ENCODE measurements around the gene CERS2.

CERS2 gene

DNA sequence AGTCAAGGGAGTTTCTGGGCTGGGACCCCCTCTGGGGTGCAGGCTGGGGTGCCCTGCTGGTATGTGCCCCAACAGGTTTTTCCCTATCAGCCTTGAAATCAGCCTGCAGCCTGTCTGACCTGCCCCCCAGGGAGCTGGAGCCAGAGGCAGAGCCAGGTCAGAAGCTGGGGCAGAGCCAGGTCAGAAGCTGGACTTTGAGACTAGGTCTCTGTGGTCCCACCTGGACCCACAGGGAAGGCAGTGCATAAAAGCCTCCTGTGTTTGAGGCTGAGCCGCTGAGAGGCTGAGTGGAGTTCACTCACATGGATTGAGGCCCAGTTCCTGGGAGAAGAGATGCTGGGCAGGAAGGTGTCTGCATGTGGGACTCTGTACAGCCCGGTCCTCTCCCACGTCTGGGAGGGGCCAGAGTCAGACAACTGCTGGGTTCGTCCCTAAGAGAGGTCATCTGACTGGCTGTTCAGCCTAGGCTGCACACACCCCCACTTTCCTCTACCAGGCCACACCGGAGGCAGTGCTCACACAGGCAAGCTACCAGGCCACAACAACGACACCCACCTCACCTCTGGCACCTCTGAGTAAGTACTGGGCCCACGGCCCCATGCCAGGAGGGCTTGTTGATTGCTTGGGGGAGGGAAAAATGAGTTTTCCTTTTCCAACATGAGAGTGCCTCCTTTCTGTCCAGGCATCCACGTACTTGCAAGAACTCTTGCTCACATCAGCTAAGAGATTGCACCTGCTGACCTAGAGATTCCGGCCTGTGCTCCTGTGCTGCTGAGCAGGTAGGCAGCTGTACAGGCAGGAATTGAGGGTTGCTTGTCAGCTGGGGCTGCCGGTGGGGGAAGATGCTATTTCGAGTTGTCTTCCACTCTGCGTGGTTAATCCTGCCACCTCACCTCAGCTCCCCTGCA lies 7.4 kb upstream of the CERS2 start, which contains the start of gene ANXA9:
Gene ANXA9, plus strand, starts transcription at position 488 of the 908 bp plus-strand sequence. CDS start 814 bp downstream, outside the sequence.
- TF ChIP-seq, protein P1, sequence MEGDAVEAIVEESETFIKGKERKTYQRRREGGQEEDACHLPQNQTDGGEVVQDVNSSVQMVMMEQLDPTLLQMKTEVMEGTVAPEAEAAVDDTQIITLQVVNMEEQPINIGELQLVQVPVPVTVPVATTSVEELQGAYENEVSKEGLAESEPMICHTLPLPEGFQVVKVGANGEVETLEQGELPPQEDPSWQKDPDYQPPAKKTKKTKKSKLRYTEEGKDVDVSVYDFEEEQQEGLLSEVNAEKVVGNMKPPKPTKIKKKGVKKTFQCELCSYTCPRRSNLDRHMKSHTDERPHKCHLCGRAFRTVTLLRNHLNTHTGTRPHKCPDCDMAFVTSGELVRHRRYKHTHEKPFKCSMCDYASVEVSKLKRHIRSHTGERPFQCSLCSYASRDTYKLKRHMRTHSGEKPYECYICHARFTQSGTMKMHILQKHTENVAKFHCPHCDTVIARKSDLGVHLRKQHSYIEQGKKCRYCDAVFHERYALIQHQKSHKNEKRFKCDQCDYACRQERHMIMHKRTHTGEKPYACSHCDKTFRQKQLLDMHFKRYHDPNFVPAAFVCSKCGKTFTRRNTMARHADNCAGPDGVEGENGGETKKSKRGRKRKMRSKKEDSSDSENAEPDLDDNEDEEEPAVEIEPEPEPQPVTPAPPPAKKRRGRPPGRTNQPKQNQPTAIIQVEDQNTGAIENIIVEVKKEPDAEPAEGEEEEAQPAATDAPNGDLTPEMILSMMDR (IDR thresholded peaks at IDR 0.05; ENCODE audit: low read depth, low read length), result no peak
- DNase-seq (ENCODE audit: extremely low read depth, low read depth), result no peak

DNA sequence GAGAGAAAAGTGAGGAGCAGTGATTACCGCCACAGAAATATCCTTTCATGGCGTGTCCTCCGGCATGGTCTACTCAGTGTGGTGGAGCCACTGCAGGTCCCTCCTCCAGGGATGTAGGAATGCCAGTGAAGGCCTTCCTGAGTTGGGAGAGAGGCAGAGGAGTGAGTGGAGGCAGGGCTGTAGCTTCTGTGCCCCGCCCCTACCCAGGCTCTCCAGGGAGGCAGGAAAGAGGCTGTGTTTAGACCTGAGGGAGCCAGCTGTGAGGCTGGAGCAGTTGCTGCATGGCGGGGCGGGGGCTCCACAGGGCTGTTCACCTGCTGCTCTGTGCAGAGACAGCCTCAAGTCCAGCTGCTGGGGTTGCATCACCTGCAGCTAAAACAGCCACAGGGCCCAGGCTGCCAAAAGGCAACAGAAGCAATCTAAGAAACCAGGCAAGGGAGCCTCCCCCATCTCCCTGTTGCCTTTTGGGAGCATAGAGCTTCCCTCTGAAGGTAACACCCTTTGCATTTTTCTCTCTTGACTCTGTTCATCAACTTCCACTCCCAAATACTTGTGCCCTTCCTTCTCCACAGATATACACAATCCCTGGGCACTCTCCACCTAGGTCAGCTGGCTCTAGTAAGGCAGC lies 6.7 kb upstream of the CERS2 start:
- TF ChIP-seq, protein P1 (IDR thresholded peaks at IDR 0.05; ENCODE audit: low read depth, low read length), result no peak
- no peak for DNase-seq (ENCODE audit: extremely low read depth, low read depth)

DNA sequence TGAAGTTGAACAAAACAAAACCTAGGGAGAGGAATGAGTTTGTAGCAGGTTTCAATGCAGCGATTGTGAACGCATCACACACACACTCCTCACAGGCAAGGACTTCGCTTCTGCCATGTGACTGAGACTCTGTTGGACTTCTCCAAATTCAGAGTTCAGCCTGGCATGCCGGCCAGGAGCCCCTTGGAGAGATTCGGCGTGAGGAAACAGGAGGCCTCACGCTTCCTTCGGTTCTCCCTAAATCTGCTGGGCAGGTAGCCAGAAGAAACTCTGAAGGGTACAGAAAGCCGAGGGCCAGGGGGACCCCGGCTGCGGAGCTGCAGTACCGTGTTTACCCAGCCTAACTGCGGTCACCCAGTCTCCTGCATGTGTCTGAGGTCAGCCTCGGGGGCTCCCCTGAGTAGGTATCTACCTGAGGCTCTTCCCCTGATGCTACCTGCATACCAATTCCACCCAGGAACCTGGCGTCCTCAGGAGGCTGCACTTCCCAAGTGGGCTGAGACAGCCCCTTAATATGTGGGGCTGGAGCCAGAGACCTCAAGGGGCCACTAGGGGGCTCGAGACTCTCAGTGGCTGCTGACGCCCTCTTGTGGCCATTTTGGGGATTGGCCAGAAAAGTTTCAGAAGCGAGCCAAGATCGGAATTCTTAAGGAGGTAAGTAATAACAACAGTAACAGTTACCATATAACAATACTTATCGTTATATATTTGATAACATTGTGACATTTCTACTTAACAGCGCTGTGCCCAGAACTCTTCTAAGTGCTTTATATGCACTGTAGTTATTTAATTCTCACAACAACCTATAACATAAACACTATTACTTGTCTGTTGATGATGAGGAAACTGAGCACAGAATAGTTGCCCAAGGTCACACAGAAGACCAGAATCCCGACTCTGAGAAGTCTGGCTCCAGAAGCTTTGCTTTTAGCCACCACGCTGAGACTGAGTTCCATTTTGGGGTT lies 4.7 kb upstream of the CERS2 start:
- TF ChIP-seq, protein P1 (IDR thresholded peaks at IDR 0.05; ENCODE audit: low read depth, low read length), result no peak; the same call in none of the 2 replicates
- peak; percentile 72 for DNase-seq (ENCODE audit: extremely low read depth, low read depth)

DNA sequence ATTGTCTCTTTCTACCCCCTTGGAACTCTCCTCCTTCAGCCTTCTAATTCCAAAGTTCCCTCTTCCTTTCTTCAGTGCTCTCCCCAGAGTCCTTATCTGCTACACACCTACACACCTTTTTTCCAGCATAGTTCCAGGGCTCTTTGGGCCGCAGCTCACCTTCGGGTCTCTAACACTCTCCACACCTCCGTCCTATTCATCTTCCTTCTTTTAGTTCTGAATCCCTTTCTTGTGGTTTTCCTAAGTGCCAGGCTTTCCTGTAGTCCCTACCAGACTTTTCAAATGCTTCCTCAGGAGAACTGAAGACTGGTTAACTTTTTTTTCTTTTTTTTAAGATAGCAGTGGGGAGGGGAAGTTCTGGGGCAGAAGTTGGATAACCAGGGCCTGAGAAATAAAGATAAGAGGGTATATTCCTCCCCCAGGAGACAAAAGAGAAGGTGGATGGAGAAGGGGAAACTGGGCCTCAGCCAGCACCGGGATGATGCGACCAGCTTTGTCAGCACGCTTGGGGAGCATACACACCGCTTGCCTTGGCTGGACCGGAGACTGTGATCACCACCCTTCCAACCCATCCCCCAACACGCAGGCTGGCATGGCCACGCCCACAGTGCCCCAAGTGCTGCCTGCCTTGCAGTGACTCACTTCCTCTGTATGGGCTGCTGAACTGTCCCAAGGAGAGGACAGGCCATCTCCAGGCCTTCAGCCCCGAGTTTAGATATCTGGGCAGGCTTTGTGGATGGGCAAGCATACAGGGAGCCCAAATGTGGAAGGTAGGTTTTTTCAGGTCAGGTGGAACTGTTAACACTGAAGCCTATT lies 2.5 kb upstream of the CERS2 start:
- no peak for DNase-seq (ENCODE audit: extremely low read depth, low read depth)

DNA sequence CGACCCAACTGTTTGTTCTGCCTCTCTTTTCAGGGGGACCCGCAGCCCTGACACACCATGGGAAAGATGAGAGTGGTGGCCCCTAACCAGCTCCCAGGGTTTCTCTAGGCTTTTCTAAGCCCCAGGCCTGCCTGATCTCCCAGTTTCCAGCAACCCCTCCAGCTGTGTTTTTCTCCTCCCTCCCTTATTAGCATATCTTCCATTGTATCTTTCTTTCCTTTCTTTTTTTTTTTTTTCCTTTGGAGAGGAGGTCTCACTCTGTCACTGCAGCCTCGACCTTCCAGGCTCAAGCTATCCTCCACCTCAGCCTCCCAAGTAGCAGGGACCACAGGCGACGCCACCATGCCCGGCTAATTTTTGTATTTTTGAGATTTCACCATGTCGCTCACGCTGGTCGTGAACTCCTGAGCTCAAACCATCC lies 1.8 kb upstream of the CERS2 start:
- DNase-seq (ENCODE audit: extremely low read depth, low read depth), result no peak
- TF ChIP-seq, protein P1 (IDR thresholded peaks at IDR 0.05; ENCODE audit: low read depth, low read length), result no peak

More for the DNA sequence above, 2.5 kb upstream of the CERS2 start:
- TF ChIP-seq, protein P1 (IDR thresholded peaks at IDR 0.05; ENCODE audit: low read depth, low read length), result no peak

DNA sequence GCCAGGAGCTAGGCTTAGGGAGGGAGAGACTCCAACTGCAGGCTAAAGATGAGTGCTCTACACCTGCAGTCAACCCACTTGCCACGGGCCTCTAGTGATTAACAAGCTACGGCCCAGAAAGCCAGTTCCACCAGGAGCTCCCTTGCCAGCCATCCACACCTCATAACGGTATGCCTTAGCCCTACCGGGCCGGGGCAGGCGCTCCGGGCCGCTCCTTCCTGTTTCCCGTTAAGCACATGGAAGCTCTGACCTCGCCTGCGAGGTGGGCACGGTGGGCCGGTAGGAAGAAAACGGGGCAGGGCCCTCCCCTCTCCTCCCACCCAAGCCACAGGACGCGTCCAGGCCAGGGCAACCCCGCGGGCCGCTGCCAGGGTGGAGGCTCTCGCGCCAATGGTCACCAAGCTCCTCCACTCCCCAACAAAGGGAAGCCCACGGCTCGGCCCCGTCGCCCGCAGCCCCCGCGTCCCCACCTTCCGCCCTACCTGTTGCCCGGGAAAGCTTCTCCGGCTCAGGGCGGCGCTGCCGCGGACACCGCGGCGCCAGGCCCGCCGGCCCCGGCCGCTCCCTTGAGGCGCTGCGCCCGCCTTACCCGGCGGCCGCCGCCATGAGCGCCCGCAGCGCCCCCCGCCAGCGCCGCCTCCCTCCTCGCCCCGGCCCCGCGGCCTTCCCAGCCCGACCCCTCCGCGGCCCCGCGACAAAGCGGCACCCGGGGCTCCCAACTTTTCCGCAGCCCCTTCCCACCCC lies 627 bp downstream of the CERS2 start:
- TF ChIP-seq, protein P1 (IDR thresholded peaks at IDR 0.05; ENCODE audit: low read depth, low read length), result no peak
- DNase-seq (ENCODE audit: extremely low read depth, low read depth), result no peak

All from AG09319 (cell line).